Measurements from ENCODE around the gene PHF21B. TPM values are rescaled to one million over a fixed set of nuclear protein-coding genes. Genes with fewer than 3 reads are reported as not detected.

Gene PHF21B
- total RNA-seq, 5 donors from 2014 or later (not counting 1 experiment from before 2014, with no cell fraction given), result 0.15 to 0.36 TPM; not detected in 3

- no peaks in the 10 kb centered on the region for H3K36me3 Mint-ChIP-seq
- peaks cover 0 to 3% of the 10 kb centered on the region in 2 donors for H3K27me3 Mint-ChIP-seq
- Histone ChIP-seq H3K27me3 (replicated peaks in 1 of 2; ENCODE audit: control insufficient read depth in 2 of 2, extremely low read depth in 1 of 2, insufficient read depth in 2 of 2, low read length in 1 of 2) (peaks cover 0 to 41% of the 10 kb centered on the region in 2 experiments), H3K4me1 (ENCODE audit: control insufficient read depth in 1 of 2, extremely low read depth in 1 of 2, insufficient read depth in 2 of 2, low read length in 2 of 2) (no peaks in the 10 kb centered on the region), H3K4me3 (ENCODE audit: control insufficient read depth in 1 of 2, extremely low read depth in 1 of 2, low read length in 1 of 2) (no peak overlapping the region), H3K27ac (ENCODE audit: low read length) (no peak overlapping the region), H3K36me3 (ENCODE audit: control insufficient read depth in 2 of 2, extremely low read depth in 1 of 2, insufficient read depth in 1 of 2, low read length in 1 of 2) (no peaks in the 10 kb centered on the region), H3K9me3 (no peaks in the 10 kb centered on the region)
- 88% methylated on average over 15 of the region's 18 CpGs for WGBS (ENCODE audit: insufficient coverage)
- ATAC-seq (replicated peaks in 1 of 4) (no peak), DNase-seq (no peak)
- POLR2A ChIA-PET, result no interaction called here
- CTCF ChIA-PET, result no interaction called here
- H3K4me1 Mint-ChIP-seq, result peaks cover 0 to 9% (median 0%) of the 10 kb centered on the region in 3 donors
- no peaks in the 10 kb centered on the region for H3K9me3 Mint-ChIP-seq
- no peak overlapping the region for H3K27ac Mint-ChIP-seq
- no peak overlapping the region for H3K4me3 Mint-ChIP-seq
Observed at GRCh38 chr22:44929359-44930015, 80.3 kb downstream of the PHF21B start.

GRCh38 chr22:44928711-44929358 is 81.0 kb downstream of the PHF21B start:
- no peak for DNase-seq
- CTCF ChIA-PET, result no interaction called here

DNA sequence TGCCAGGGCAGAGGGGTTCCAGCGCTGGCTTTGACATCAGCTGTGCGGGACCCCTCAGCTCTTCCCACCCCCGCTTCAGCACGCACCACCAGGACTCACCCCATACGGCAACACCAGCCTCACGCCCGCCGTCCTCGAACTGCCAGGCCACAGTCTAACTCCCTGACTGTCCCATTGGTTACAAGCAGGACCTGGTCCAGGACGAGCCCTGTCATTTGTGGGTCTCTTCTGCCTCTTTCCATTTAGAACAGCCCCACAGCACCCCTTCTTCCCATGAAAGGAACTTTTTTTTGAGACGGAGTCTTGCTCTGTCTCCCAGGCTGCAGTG is 81.7 kb downstream of the PHF21B start:
- WGBS (ENCODE audit: insufficient coverage), result 83% methylated on average over 10 of the region's 11 CpGs
- Histone ChIP-seq H3K9me3 (no peaks in the 10 kb centered on the region), H3K27ac (ENCODE audit: low read length) (no peak overlapping the region), H3K36me3 (ENCODE audit: control insufficient read depth in 2 of 2, extremely low read depth in 1 of 2, insufficient read depth in 1 of 2, low read length in 1 of 2) (no peaks in the 10 kb centered on the region), H3K4me3 (ENCODE audit: control insufficient read depth in 1 of 2, extremely low read depth in 1 of 2, low read length in 1 of 2) (no peak overlapping the region), H3K27me3 (replicated peaks in 1 of 2; ENCODE audit: control insufficient read depth in 2 of 2, extremely low read depth in 1 of 2, insufficient read depth in 2 of 2, low read length in 1 of 2) (peaks cover 0 to 37% of the 10 kb centered on the region in 2 experiments), H3K4me1 (ENCODE audit: control insufficient read depth in 1 of 2, extremely low read depth in 1 of 2, insufficient read depth in 2 of 2, low read length in 2 of 2) (no peaks in the 10 kb centered on the region)
- H3K4me3 Mint-ChIP-seq, result no peak overlapping the region
- no peaks in the 10 kb centered on the region for H3K36me3 Mint-ChIP-seq
- H3K27ac Mint-ChIP-seq, result no peak overlapping the region
- CTCF ChIA-PET, result no interaction called here
- DNase-seq (no peak), ATAC-seq (replicated peaks in 1 of 4) (no peak)
- no peaks in the 10 kb centered on the region for H3K9me3 Mint-ChIP-seq
- no peaks in the 10 kb centered on the region for H3K4me1 Mint-ChIP-seq
- POLR2A ChIA-PET, result no interaction called here
- H3K27me3 Mint-ChIP-seq, result peaks cover 0 to 3% of the 10 kb centered on the region in 2 donors

More at GRCh38 chr22:44928711-44929358, 81.0 kb downstream of the PHF21B start:
- Mint-ChIP-seq H3K36me3 (no peaks in the 10 kb centered on the region), H3K4me1 (peaks cover 0 to 6% (median 0%) of the 10 kb centered on the region in 3 donors), H3K4me3 (no peak overlapping the region), H3K27me3 (peaks cover 0 to 3% of the 10 kb centered on the region in 2 donors), H3K9me3 (no peaks in the 10 kb centered on the region), H3K27ac (no peak overlapping the region)
- no peak overlapping the region for H3K27ac ChIP-seq (ENCODE audit: low read length)
- H3K27me3 ChIP-seq (replicated peaks in 1 of 2; ENCODE audit: control insufficient read depth in 2 of 2, extremely low read depth in 1 of 2, insufficient read depth in 2 of 2, low read length in 1 of 2), result peaks cover 0 to 40% of the 10 kb centered on the region in 2 experiments
- no peaks in the 10 kb centered on the region for H3K36me3 ChIP-seq (ENCODE audit: control insufficient read depth in 2 of 2, extremely low read depth in 1 of 2, insufficient read depth in 1 of 2, low read length in 1 of 2)
- 75% methylated on average over 8 of the region's 18 CpGs for WGBS (ENCODE audit: insufficient coverage)
- POLR2A ChIA-PET, result no interaction called here
- H3K4me3 ChIP-seq (ENCODE audit: control insufficient read depth in 1 of 2, extremely low read depth in 1 of 2, low read length in 1 of 2), result no peak overlapping the region
- no peak for ATAC-seq (replicated peaks in 1 of 4)
- no peaks in the 10 kb centered on the region for H3K9me3 ChIP-seq
- H3K4me1 ChIP-seq (ENCODE audit: control insufficient read depth in 1 of 2, extremely low read depth in 1 of 2, insufficient read depth in 2 of 2, low read length in 2 of 2), result no peaks in the 10 kb centered on the region

- CTCF ChIA-PET, result no interaction called here
Observed at GRCh38 chr22:44927463-44928135, 82.2 kb downstream of the PHF21B start.

GRCh38 chr22:44926491-44927415 is 83.1 kb downstream of the PHF21B start:
- 80% methylated on average over 27 of the region's 32 CpGs for WGBS (ENCODE audit: insufficient coverage)
- POLR2A ChIA-PET, result interaction anchor here in 1 of 2 donors (0.6 kb wide), 1 partner anchor 242 kb away, joined by 9 read pairs; no protein-coding TSS in a partner anchor

More at GRCh38 chr22:44927463-44928135, 82.2 kb downstream of the PHF21B start:
- WGBS (ENCODE audit: insufficient coverage), result 72% methylated on average over 14 of the region's 18 CpGs
- Mint-ChIP-seq H3K4me3 (no peak overlapping the region), H3K9me3 (no peaks in the 10 kb centered on the region), H3K27me3 (peaks cover 0 to 3% of the 10 kb centered on the region in 2 donors), H3K36me3 (no peaks in the 10 kb centered on the region), H3K27ac (no peak overlapping the region), H3K4me1 (no peaks in the 10 kb centered on the region)
- no peaks in the 10 kb centered on the region for H3K4me1 ChIP-seq (ENCODE audit: control insufficient read depth in 1 of 2, extremely low read depth in 1 of 2, insufficient read depth in 2 of 2, low read length in 2 of 2)
- no peaks in the 10 kb centered on the region for H3K9me3 ChIP-seq
- ATAC-seq (replicated peaks in 1 of 4) (no peak), DNase-seq (no peak)
- POLR2A ChIA-PET, result no interaction called here
- H3K36me3 ChIP-seq (ENCODE audit: control insufficient read depth in 2 of 2, extremely low read depth in 1 of 2, insufficient read depth in 1 of 2, low read length in 1 of 2), result no peaks in the 10 kb centered on the region
- H3K27ac ChIP-seq (ENCODE audit: low read length), result no peak overlapping the region
- H3K27me3 ChIP-seq (replicated peaks in 1 of 2; ENCODE audit: control insufficient read depth in 2 of 2, extremely low read depth in 1 of 2, insufficient read depth in 2 of 2, low read length in 1 of 2), result peaks cover 0 to 37% of the 10 kb centered on the region in 2 experiments
- no peak overlapping the region for H3K4me3 ChIP-seq (ENCODE audit: control insufficient read depth in 1 of 2, extremely low read depth in 1 of 2, low read length in 1 of 2)

GRCh38 chr22:44926124-44926475 is 83.7 kb downstream of the PHF21B start:
- ATAC-seq (replicated peaks in 1 of 4) (no peak), DNase-seq (no peak)
- H3K9me3 Mint-ChIP-seq, result no peaks in the 10 kb centered on the region
- Histone ChIP-seq H3K4me3 (ENCODE audit: control insufficient read depth in 1 of 2, extremely low read depth in 1 of 2, low read length in 1 of 2) (no peak overlapping the region), H3K9me3 (no peaks in the 10 kb centered on the region), H3K4me1 (ENCODE audit: control insufficient read depth in 1 of 2, extremely low read depth in 1 of 2, insufficient read depth in 2 of 2, low read length in 2 of 2) (no peaks in the 10 kb centered on the region), H3K36me3 (ENCODE audit: control insufficient read depth in 2 of 2, extremely low read depth in 1 of 2, insufficient read depth in 1 of 2, low read length in 1 of 2) (no peaks in the 10 kb centered on the region), H3K27ac (ENCODE audit: low read length) (no peak overlapping the region), H3K27me3 (replicated peaks in 1 of 2; ENCODE audit: control insufficient read depth in 2 of 2, extremely low read depth in 1 of 2, insufficient read depth in 2 of 2, low read length in 1 of 2) (peaks cover 0 to 35% of the 10 kb centered on the region in 2 experiments)
- H3K27ac Mint-ChIP-seq, result no peak overlapping the region
- 79% methylated on average over 8 of the region's 11 CpGs for WGBS (ENCODE audit: insufficient coverage)
- ChIA-PET CTCF (no interaction called here), POLR2A (interaction anchor here in 1 of 2 donors (0.6 kb wide), 1 partner anchor 243 kb away, joined by 9 read pairs; no protein-coding TSS in a partner anchor)
- H3K36me3 Mint-ChIP-seq, result no peaks in the 10 kb centered on the region
- H3K4me1 Mint-ChIP-seq, result no peaks in the 10 kb centered on the region
- H3K27me3 Mint-ChIP-seq, result peaks cover 0 to 3% of the 10 kb centered on the region in 2 donors
- H3K4me3 Mint-ChIP-seq, result no peak overlapping the region

More at GRCh38 chr22:44926491-44927415, 83.1 kb downstream of the PHF21B start:
- Mint-ChIP-seq H3K36me3 (no peaks in the 10 kb centered on the region), H3K27ac (no peak overlapping the region), H3K4me1 (no peaks in the 10 kb centered on the region), H3K4me3 (no peak overlapping the region), H3K27me3 (peaks cover 0 to 3% of the 10 kb centered on the region in 2 donors), H3K9me3 (no peaks in the 10 kb centered on the region)
- no peak overlapping the region for H3K4me3 ChIP-seq (ENCODE audit: control insufficient read depth in 1 of 2, extremely low read depth in 1 of 2, low read length in 1 of 2)
- no peaks in the 10 kb centered on the region for H3K36me3 ChIP-seq (ENCODE audit: control insufficient read depth in 2 of 2, extremely low read depth in 1 of 2, insufficient read depth in 1 of 2, low read length in 1 of 2)
- ATAC-seq (replicated peaks in 1 of 4), result no peak
- H3K27me3 ChIP-seq (replicated peaks in 1 of 2; ENCODE audit: control insufficient read depth in 2 of 2, extremely low read depth in 1 of 2, insufficient read depth in 2 of 2, low read length in 1 of 2), result peaks cover 0 to 35% of the 10 kb centered on the region in 2 experiments
- CTCF ChIA-PET, result no interaction called here
- no peak overlapping the region for H3K27ac ChIP-seq (ENCODE audit: low read length)
- no peak for DNase-seq
- no peaks in the 10 kb centered on the region for H3K4me1 ChIP-seq (ENCODE audit: control insufficient read depth in 1 of 2, extremely low read depth in 1 of 2, insufficient read depth in 2 of 2, low read length in 2 of 2)
- no peaks in the 10 kb centered on the region for H3K9me3 ChIP-seq

Measured in T-cell (primary cell).